ENCODE measurements around the gene AVPR2.

The AVPR2 gene

GRCh38 chrX:153948847-153949805, 44.7 kb downstream of the AVPR2 start:
- Mint-ChIP-seq H3K27ac (peak overlapping the region; percentile 81), H3K4me1 (ENCODE audit: low read depth) (peaks cover 46% of the 10 kb centered on the region), H3K27me3 (peaks cover 2% of the 10 kb centered on the region), H3K9me3 (no peaks in the 10 kb centered on the region), H3K36me3 (ENCODE audit: low read depth) (peaks cover 69% of the 10 kb centered on the region), H3K4me3 (no peak overlapping the region)
- DNase-seq: no peak

- H3K36me3 Mint-ChIP-seq (ENCODE audit: low read depth): peaks cover 78% of the 10 kb centered on the region
- H3K4me3 Mint-ChIP-seq: no peak overlapping the region
- no peaks in the 10 kb centered on the region for H3K27me3 Mint-ChIP-seq
- H3K9me3 Mint-ChIP-seq: no peaks in the 10 kb centered on the region
- no peak for DNase-seq
- peaks cover 48% of the 10 kb centered on the region for H3K4me1 Mint-ChIP-seq (ENCODE audit: low read depth)
- peak overlapping the region; percentile 15 for H3K27ac Mint-ChIP-seq
Observed at GRCh38 chrX:153950127-153950526, 45.7 kb downstream of the AVPR2 start.

- H3K4me1 Mint-ChIP-seq (ENCODE audit: low read depth): peaks cover 48% of the 10 kb centered on the region
- H3K9me3 Mint-ChIP-seq: no peaks in the 10 kb centered on the region
- no peaks in the 10 kb centered on the region for H3K27me3 Mint-ChIP-seq
- peak overlapping the region; percentile 52 for H3K27ac Mint-ChIP-seq
- H3K4me3 Mint-ChIP-seq: no peak overlapping the region
- DNase-seq: no peak
- peaks cover 94% of the 10 kb centered on the region for H3K36me3 Mint-ChIP-seq (ENCODE audit: low read depth)
Observed at GRCh38 chrX:153951683-153952372, 47.4 kb downstream of the AVPR2 start.

GRCh38 chrX:153952373-153953026, 48.0 kb downstream of the AVPR2 start:
- Mint-ChIP-seq H3K4me1 (ENCODE audit: low read depth) (peaks cover 45% of the 10 kb centered on the region), H3K4me3 (no peak overlapping the region), H3K9me3 (no peaks in the 10 kb centered on the region), H3K36me3 (ENCODE audit: low read depth) (peaks cover 97% of the 10 kb centered on the region), H3K27ac (peak overlapping the region; percentile 71), H3K27me3 (no peaks in the 10 kb centered on the region)
- no peak for DNase-seq

- H3K4me3 Mint-ChIP-seq: no peak overlapping the region
- no peaks in the 10 kb centered on the region for H3K9me3 Mint-ChIP-seq
- peak; percentile 91 for DNase-seq
- no peaks in the 10 kb centered on the region for H3K27me3 Mint-ChIP-seq
- H3K4me1 Mint-ChIP-seq (ENCODE audit: low read depth): peaks cover 37% of the 10 kb centered on the region
- peaks cover 97% of the 10 kb centered on the region for H3K36me3 Mint-ChIP-seq (ENCODE audit: low read depth)
- H3K27ac Mint-ChIP-seq: peak overlapping the region; percentile 71
Observed at GRCh38 chrX:153953342-153953830, 48.9 kb downstream of the AVPR2 start.

GRCh38 chrX:153953892-153954557, 49.6 kb downstream of the AVPR2 start:
- Mint-ChIP-seq H3K4me1 (ENCODE audit: low read depth) (peaks cover 32% of the 10 kb centered on the region), H3K27ac (peak overlapping the region; percentile 69), H3K27me3 (no peaks in the 10 kb centered on the region), H3K36me3 (ENCODE audit: low read depth) (peaks cover 97% of the 10 kb centered on the region), H3K9me3 (no peaks in the 10 kb centered on the region), H3K4me3 (no peak overlapping the region)
- no peak for DNase-seq

GRCh38 chrX:153954558-153955227, 50.2 kb downstream of the AVPR2 start:
- no peak for DNase-seq
- Mint-ChIP-seq H3K27me3 (no peaks in the 10 kb centered on the region), H3K36me3 (ENCODE audit: low read depth) (peaks cover 98% of the 10 kb centered on the region), H3K4me1 (ENCODE audit: low read depth) (peaks cover 26% of the 10 kb centered on the region), H3K4me3 (no peak overlapping the region), H3K9me3 (no peaks in the 10 kb centered on the region), H3K27ac (peak overlapping the region; percentile 69)

GRCh38 chrX:153955228-153955732, 50.8 kb downstream of the AVPR2 start:
- Mint-ChIP-seq H3K27ac (peak overlapping the region; percentile 9), H3K27me3 (no peaks in the 10 kb centered on the region), H3K36me3 (ENCODE audit: low read depth) (peaks cover 98% of the 10 kb centered on the region)

GRCh38 chrX:153956044-153956907, 51.8 kb downstream of the AVPR2 start:
- Mint-ChIP-seq H3K4me1 (ENCODE audit: low read depth) (peaks cover 15% of the 10 kb centered on the region), H3K27ac (peak overlapping the region; percentile 9), H3K4me3 (no peak overlapping the region), H3K27me3 (no peaks in the 10 kb centered on the region), H3K36me3 (ENCODE audit: low read depth) (peaks cover 98% of the 10 kb centered on the region), H3K9me3 (no peaks in the 10 kb centered on the region)
- no peak for DNase-seq

More at GRCh38 chrX:153955228-153955732, 50.8 kb downstream of the AVPR2 start:
- H3K4me1 Mint-ChIP-seq (ENCODE audit: low read depth): peaks cover 22% of the 10 kb centered on the region
- no peak for DNase-seq
- H3K4me3 Mint-ChIP-seq: no peak overlapping the region
- no peaks in the 10 kb centered on the region for H3K9me3 Mint-ChIP-seq
